Muscle of leg (tissue), 11 donors: ENCODE measurements around the gene OTOS. TPM values are rescaled to one million over a fixed set of nuclear protein-coding genes. Genes with fewer than 3 reads are reported as not detected.

Source experiments
- DNase-seq: peaks from one replicate; pipeline ENCODE4 v3.0.0; 2013
- H3K27ac ChIP-seq: one replicate; pipeline ENCODE4 v1.5.1; 2013; ENCODE audit warnings: mild to moderate bottlenecking, low read length, control low read depth
- H3K27me3 ChIP-seq: one replicate; pipeline ENCODE4 v1.6.1; 2013; ENCODE audit warnings: low read length; ENCODE audit not compliant: control insufficient read depth, insufficient read depth
- H3K36me3 ChIP-seq: one replicate; pipeline ENCODE4 v1.6.1; 2013; ENCODE audit warnings: low read length; ENCODE audit not compliant: control insufficient read depth, insufficient read depth
- H3K4me1 ChIP-seq: one replicate; pipeline ENCODE4 v1.6.1; 2013; ENCODE audit warnings: low read length; ENCODE audit not compliant: control insufficient read depth, insufficient read depth
- H3K4me3 ChIP-seq: one replicate; pipeline ENCODE4 v1.5.1; 2013; ENCODE audit warnings: low read length, control low read depth
- H3K9me3 ChIP-seq: replicated peaks from 2 replicates; pipeline ENCODE4 v1.6.1; 2013; ENCODE audit warnings: low read depth, low read length; ENCODE audit not compliant: control insufficient read depth
- WGBS: methylation state at CpG from one replicate; pipeline ENCODE4 v1.1.5; 2013; ENCODE audit warnings: missing lambda C conversion rate; ENCODE audit not compliant: insufficient coverage; 5-methylcytosine and 5-hydroxymethylcytosine counted together
- polyA plus RNA-seq, 8 donors: library from polyadenylated mRNA; unstranded; fragments of 120-200 nt; gene quantifications; one replicate each; pipeline versions ENCODE4 v1.2.1 to v1.2.3, GENCODE V29; 2013; ENCODE audit warnings: inconsistent platforms in 1 of 8, low replicate concordance in 1 of 8; ENCODE audit not compliant: insufficient read length in 8 of 8, insufficient read depth in 1 of 8
- total RNA-seq: library from RNA; stranded (reverse); fragments of 120-200 nt; gene quantifications from one replicate; pipeline ENCODE4 v1.2.4, GENCODE V29; 2013

The OTOS gene
- total and polyA plus RNA-seq, 9 donors: not detected

DNA sequence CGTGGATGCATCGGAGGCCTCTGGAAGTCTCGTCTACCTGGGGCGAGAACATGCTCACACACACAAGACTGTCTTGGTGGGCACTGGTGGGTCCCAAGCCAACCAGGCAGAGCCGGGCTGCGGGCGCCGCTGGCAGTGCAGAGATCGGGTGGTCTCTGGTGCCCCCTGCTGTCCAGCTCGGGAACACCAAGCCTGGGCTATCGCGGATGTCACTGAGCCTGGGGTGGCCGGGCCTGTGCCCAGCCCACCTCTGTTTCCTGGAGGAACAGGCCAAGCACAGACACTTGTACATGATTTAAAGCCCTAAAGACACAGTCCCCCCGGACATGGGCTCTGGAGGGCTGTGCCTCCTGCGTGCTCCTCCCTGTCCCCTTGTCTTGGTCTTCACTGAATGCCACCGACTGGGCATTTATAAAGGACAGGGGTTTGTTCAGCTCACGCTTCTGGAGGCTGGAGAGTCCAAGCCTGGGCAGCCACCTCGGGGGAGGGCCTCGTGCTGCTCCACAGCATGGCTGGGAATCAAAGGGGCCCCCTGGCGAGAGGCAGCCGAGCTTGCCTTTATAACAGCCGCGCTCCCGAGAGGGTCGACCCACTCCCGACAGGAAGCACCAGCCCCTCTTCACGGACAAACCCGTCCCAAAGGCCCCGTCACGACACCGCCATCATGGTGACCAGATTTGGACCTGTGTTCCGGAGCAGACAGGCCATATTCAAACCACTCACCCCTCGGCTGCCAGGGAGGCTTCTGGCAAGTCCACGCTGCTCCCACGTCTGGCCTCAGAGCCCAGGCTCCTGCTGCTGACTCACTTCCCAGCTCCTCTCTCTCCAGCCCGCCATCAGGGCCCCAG, 3.6 kb upstream of the OTOS start:
- peaks cover 20% of the 10 kb centered on the region for H3K27me3 ChIP-seq
- 37% methylated on average over 36 of the region's 36 CpGs for WGBS
- no peaks in the 10 kb centered on the region for H3K36me3 ChIP-seq
- H3K9me3 ChIP-seq: no peaks in the 10 kb centered on the region
- peaks cover 5% of the 10 kb centered on the region for H3K4me1 ChIP-seq
- peak; percentile 48 for DNase-seq
- H3K27ac ChIP-seq: no peak overlapping the region
- H3K4me3 ChIP-seq: no peak overlapping the region

GRCh38 chr2:240143276-240143675, 2.8 kb upstream of the OTOS start:
- Histone ChIP-seq H3K4me3 (no peak overlapping the region), H3K27me3 (peaks cover 20% of the 10 kb centered on the region), H3K36me3 (no peaks in the 10 kb centered on the region), H3K4me1 (peaks cover 5% of the 10 kb centered on the region), H3K9me3 (no peaks in the 10 kb centered on the region), H3K27ac (no peak overlapping the region)
- no peak for DNase-seq
- 70% methylated on average over 6 of the region's 6 CpGs for WGBS

DNA sequence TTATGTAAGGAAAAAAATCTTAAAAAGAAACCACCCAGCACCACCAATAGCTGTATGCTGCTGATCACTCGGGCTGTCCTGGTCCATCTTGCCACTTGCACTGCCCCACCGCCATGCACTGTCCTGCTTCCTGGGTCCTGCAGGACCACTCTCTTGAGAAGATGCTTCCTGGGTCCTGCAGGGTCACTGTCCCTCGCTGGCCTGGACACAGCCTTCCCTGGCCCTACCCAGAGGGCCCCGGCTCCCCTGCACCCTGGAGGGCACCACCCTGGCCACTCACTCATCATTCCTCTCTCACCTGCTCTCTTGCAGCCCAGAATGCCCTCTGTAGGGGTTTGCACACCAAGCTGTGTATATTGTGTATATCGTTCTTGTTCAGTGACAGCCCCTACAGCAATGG, 2.4 kb upstream of the OTOS start:
- DNase-seq: no peak
- Histone ChIP-seq H3K27me3 (peaks cover 20% of the 10 kb centered on the region), H3K36me3 (no peaks in the 10 kb centered on the region), H3K4me3 (no peak overlapping the region), H3K27ac (no peak overlapping the region), H3K9me3 (no peaks in the 10 kb centered on the region), H3K4me1 (peaks cover 5% of the 10 kb centered on the region)
- WGBS: 90% methylated on average over 3 of the region's 5 CpGs

GRCh38 chr2:240142256-240142775, 1.9 kb upstream of the OTOS start:
- Histone ChIP-seq H3K9me3 (no peaks in the 10 kb centered on the region), H3K27ac (no peak overlapping the region), H3K27me3 (peaks cover 20% of the 10 kb centered on the region), H3K4me3 (no peak overlapping the region), H3K4me1 (peaks cover 5% of the 10 kb centered on the region), H3K36me3 (no peaks in the 10 kb centered on the region)
- no peak for DNase-seq
- 81% methylated on average over 8 of the region's 16 CpGs for WGBS

DNA sequence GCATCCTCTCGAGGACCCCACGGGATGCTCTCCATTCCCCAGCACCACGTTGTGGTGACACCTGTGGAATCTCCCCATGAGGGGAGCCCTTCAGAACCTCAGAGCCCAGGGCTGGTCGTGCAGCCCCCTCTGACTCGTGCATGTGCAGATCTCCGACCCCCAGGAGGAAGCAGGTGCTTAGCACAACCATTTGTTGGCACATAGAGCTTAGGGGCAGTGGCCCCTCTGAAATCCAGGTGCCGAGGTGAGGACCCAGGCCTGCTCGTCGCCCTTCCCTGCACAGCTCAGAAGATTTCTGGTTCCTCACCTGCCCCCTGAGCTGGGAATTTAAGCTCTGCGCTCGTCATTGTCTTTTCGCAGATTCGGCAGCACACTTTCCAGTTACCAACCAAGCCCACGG, 1.3 kb upstream of the OTOS start:
- WGBS: 80% methylated on average over 14 of the region's 14 CpGs

GRCh38 chr2:240140920-240141319, 462 bp upstream of the OTOS start:
- peaks cover 11% of the 10 kb centered on the region for H3K4me1 ChIP-seq
- no peaks in the 10 kb centered on the region for H3K36me3 ChIP-seq
- H3K27me3 ChIP-seq: peaks cover 20% of the 10 kb centered on the region
- no peak overlapping the region for H3K27ac ChIP-seq
- DNase-seq: no peak
- H3K4me3 ChIP-seq: no peak overlapping the region
- WGBS: 51% methylated on average over 11 of the region's 11 CpGs
- H3K9me3 ChIP-seq: no peaks in the 10 kb centered on the region

More for the DNA sequence above, 1.3 kb upstream of the OTOS start:
- DNase-seq: no peak
- H3K4me3 ChIP-seq: no peak overlapping the region
- H3K27ac ChIP-seq: no peak overlapping the region
- H3K27me3 ChIP-seq: peaks cover 20% of the 10 kb centered on the region
- peaks cover 7% of the 10 kb centered on the region for H3K4me1 ChIP-seq
- no peaks in the 10 kb centered on the region for H3K36me3 ChIP-seq
- no peaks in the 10 kb centered on the region for H3K9me3 ChIP-seq

DNA sequence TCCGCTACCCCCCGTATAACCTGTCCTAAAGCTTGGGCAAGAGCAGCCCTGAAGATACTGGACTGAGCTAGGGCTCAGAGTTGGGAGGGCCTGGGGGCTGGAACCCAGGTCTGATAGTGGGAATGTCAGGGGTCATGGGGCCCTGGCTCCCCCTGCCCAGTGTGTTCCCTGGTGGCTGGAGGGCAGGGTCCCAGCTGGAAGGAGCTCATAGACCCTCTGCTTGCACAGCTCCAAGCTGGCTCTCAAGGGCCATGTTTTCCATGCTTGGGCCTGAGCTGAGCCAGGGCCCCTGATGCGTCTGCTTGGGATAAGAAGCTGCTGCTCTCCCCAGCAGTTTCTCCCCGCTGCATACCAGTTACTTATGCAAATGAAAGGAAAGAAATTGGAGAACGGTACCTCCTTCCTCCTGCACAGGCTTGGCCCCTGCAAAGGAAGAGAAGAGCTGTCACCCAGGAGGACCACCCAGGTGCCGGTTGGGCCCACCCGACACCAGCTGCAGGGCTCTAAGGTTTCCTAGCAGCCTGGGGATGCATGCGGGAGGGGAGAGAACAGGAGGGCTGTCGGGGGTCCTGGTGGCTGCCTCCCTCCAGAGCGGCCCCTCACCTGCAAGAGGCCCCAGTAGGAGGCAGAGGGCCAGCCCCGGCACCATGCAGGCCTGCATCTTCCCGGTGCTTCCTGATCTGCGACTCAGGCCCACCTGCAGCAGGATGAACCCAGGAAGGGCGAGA, 628 bp downstream of the OTOS start:
- Histone ChIP-seq H3K27ac (no peak overlapping the region), H3K4me3 (no peak overlapping the region), H3K9me3 (no peaks in the 10 kb centered on the region), H3K27me3 (peaks cover 20% of the 10 kb centered on the region), H3K4me1 (peaks cover 18% of the 10 kb centered on the region), H3K36me3 (no peaks in the 10 kb centered on the region)
- DNase-seq: no peak
- WGBS: 20% methylated on average over 7 of the region's 14 CpGs

- Histone ChIP-seq H3K9me3 (no peaks in the 10 kb centered on the region), H3K4me1 (peaks cover 23% of the 10 kb centered on the region), H3K4me3 (no peak overlapping the region), H3K27ac (no peak overlapping the region), H3K27me3 (peaks cover 20% of the 10 kb centered on the region), H3K36me3 (peaks cover under 1% of the 10 kb centered on the region)
- WGBS: 87% methylated on average over 15 of the region's 15 CpGs
- DNase-seq: no peak
Measured at GRCh38 chr2:240139011-240139441, 1.4 kb downstream of the OTOS start.

DNA sequence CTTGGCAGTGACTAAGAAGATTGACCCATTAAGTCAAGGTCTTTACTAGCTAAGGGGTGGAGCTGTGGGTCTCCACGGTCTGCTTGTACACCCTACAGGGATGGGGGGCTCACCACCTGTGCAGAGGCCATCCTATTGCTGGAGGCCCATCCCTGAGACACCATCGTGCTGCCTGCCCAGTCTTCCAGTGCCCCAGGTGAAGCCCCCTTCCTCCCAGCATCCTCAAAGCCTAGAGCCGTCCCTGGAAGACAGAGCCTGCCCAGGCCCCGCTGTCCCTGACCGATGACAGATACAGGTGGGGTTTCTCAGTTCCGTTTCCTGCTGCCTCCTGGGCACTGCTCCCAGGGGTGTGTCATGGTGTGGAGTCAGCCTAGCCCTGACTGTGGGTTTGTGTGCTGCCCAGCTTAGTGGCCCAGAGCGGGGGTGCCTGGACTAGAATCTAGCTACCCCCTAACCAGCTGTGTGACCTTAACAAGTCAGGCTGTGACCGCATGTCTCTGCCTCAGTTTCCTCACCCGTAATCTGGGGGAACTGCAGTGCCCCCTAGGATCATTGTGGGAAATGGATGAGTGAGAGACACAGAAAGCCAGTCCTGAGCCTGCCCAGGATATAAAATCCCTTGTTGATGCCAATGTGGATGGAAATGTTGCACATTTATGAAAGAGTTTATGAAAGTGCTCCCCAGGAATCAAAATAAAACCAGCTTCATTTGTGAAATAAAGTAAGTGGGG, 2.0 kb downstream of the OTOS start:
- H3K27ac ChIP-seq: no peak overlapping the region
- H3K27me3 ChIP-seq: peaks cover 20% of the 10 kb centered on the region
- peaks cover 18% of the 10 kb centered on the region for H3K4me1 ChIP-seq
- DNase-seq: no peak
- H3K9me3 ChIP-seq: no peaks in the 10 kb centered on the region
- H3K4me3 ChIP-seq: no peak overlapping the region
- 68% methylated on average over 3 of the region's 9 CpGs for WGBS
- peaks cover 7% of the 10 kb centered on the region for H3K36me3 ChIP-seq
